AG08395 (cell line): Measurements from ENCODE around the gene TSPAN17.
A peak's percentile ranks its signal among the peaks of the same experiment; 100 is the strongest.

Experiments used
- DNase-seq: peaks from one replicate; pipeline ENCODE4 v3.0.0; 2012; ENCODE audit warnings: mixed read lengths, low spot score

TSPAN17 gene

DNA sequence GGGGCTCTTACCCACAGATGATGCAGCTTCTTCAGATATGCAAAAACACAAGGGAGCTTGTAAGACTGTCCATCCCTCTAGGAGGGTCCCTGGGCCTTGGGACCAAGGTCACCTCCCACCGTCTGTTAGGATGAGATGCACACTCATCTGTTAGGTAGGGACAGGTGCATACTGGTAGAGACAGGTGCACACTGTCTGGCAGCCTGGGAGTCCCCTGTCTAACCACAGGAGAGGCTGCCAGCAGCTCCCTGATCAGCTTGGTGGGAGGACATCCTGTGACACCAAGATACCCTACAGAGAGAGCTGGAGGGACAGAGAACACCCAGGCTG lies 13.2 kb downstream of the TSPAN17 start:
- no peak for DNase-seq

DNA sequence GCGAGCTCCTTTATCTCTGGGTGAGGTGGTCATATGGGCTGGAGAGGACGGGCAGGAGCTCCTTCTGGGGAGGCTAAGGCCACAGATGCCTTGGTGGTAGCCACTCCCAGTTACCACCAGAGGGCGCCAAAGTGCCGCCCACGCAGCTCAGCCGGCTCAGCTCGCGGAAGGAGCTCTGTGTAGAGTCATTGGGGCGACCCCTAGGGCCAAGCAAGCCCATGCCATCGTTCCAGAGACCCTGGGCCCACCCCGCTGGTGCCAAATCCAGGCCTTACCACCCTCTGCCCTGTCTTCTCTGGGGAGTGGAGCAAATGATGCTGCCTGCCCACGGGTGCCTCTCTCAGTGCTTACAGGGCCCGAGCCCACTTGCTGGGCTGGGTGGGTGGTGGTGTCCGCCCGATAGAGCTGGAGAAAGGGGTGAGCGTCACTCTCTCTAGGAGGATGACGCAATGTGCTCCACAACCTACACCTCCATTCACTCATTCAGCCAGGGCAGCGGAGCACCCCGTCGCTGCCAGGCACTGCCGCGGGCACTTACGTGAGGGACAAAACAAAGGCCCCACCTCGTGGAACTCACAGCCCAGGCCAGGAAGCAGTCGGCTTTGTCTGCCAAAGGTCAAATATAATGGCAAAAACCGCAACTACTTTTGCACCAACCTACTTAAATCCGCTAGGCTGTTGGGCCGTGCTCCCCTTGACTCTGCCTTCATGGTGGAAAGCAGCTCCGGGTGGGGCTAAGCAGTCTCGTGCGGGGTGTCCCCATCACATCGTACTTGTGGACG lies 13.8 kb downstream of the TSPAN17 start:
- DNase-seq: peak; percentile 91

DNA sequence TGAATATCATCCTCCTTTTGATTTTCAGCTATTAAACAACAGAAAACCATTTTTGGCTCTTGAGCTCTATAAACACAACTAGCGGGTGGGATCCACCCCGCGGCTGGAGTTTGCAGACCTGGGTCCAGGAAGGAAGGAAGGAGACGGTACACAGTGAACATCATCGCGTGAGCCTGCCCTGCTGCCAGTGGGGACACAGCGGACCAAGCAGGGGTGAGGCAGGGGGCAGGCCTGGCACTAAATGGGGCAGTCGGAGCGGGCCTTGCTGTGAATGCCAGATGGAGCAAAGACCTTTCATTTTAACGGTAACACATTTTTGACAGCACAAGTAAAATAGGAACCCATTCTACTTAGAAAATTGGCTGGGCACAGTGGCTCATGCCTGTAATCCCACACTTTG lies 14.4 kb downstream of the TSPAN17 start:
- no peak for DNase-seq

GRCh38 chr5:176662371-176663333 lies 15.4 kb downstream of the TSPAN17 start:
- no peak for DNase-seq

DNA sequence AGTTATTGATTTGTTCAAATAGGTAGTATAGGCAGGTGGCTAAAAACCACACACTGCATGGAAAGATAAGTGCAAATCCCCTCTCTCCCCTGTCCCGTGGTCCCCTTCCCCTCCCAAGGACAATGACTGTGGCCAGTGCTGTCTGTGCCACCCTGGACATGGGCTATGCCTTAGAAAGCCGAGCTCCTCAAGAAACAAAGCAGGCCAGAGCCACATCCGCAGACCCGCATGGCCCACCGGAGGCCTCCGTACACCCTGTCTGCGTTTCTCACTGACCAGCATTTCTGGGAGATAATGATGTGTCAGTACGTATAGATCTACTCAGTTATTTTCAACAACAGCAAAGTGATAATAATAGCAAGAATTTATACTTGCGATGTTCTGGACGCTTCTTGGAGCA lies 16.3 kb downstream of the TSPAN17 start:
- no peak for DNase-seq

GRCh38 chr5:176664479-176664878 lies 17.2 kb downstream of the TSPAN17 start:
- DNase-seq: no peak

- no peak for DNase-seq
Measured at GRCh38 chr5:176664886-176665285, 17.6 kb downstream of the TSPAN17 start.

GRCh38 chr5:176665517-176665916 lies 18.2 kb downstream of the TSPAN17 start:
- DNase-seq: no peak

GRCh38 chr5:176667637-176668036 lies 20.4 kb downstream of the TSPAN17 start:
- no peak for DNase-seq

GRCh38 chr5:176670449-176670848 lies 23.2 kb downstream of the TSPAN17 start:
- DNase-seq: no peak

- DNase-seq: no peak
Measured at GRCh38 chr5:176671399-176671798, 24.1 kb downstream of the TSPAN17 start.

- no peak for DNase-seq
Measured at GRCh38 chr5:176671890-176672747, 24.8 kb downstream of the TSPAN17 start.

DNA sequence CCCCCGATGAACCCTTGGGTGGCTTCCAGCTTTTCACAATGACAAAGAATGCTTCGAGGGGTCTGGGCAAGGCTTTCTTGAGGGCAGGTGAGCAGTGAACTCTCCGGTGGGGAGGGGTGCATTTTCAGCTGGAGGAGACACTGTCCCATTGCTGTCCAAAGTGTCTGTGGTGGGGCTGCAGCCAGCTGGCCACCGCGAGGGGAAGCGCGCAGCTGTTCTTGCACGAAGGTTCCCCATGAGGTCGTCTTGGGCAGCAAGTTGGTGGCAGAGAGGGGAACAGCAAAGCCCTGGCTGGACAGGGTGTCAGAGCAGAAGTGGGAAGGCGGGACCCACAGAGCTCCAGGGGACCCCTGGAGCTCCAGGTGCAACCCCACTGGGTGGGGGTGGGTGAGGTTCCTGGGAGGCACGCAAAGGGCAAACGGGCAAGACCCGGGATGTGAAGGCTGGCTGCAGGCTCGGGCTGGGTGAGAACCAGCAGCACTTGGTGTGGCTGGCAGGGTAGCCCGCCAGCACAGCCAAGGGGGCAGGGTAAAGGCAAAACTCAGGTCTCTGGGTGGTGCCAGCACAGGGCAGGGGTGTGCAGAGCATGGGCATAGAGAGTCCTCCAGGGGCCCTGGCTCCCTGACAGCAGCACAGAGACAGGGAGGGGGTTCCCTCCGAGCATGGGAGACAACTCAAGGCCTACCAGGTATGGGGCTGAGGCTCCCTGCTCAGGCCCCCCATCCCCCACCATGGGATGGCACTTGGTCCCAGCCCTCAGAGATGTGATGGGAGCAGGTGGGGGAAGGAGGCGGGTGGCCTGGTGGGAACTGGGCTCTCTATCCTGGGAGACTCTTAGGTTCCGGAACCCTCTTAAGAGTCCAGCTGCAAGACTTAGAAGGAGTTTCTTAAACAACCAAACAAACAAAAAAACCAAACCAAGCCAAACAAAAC lies 26.6 kb downstream of the TSPAN17 start:
- no peak for DNase-seq

- DNase-seq: no peak
Measured at GRCh38 chr5:176674799-176675198, 27.5 kb downstream of the TSPAN17 start.

GRCh38 chr5:176675676-176676360 lies 28.5 kb downstream of the TSPAN17 start:
- DNase-seq: peak; percentile 38

- peak; percentile 71 for DNase-seq
Measured at GRCh38 chr5:176676361-176676824, 29.1 kb downstream of the TSPAN17 start.

DNA sequence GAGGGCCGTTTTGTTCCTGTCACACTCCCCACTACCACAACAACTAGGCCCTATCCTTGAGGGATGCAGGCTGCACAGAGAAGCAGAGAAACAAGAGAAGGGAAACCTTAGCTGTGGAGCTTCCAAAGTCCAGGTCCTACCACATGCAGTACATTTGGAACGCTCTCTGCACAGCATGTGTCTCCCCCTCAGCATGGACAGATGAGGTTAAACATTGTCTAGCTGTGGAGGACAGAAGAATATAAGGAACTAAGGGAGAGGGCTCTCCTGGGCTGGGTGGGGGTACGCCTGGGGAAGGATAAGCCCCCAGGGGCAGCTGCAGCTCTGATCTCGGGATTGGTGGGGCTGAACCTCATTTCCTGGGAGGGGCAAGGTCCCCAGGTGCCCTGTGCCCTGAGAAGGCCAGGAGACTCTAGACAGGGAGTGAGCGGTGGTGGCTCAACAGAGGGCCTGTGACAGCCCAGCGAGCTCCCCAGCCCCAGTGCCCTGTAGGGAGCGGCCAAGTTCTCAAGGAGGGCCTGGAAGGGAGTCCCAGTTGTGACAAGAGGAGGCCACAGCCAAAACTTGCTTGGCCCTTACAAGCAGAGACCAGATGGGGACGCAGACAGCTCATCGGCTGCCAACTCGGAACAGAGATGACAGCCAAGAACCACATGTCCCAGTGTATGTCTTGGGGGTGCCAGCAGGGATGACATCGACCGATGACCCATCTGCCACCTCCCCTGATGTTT lies 30.1 kb downstream of the TSPAN17 start:
- DNase-seq: peak; percentile 30

DNA sequence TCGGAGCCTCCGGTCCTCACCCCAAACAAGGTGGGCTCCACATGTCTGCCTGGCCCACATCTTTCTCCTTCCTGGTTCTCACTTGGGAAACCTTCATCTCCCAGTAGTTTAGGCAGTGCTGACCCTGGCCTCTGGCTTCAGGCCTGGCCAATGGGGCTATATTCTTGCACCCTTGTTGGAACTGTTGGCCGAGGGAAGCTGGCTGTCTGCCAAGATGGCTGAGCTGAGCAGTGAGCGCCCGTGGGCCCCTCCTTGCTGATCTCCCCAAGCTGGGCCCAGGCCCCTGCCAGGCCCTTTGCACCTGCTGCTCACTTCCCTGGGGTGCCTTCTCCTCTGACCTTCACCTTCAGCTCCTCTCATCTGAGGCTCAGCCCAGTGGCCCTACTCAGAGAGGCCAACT lies 31.3 kb downstream of the TSPAN17 start:
- no peak for DNase-seq

DNA sequence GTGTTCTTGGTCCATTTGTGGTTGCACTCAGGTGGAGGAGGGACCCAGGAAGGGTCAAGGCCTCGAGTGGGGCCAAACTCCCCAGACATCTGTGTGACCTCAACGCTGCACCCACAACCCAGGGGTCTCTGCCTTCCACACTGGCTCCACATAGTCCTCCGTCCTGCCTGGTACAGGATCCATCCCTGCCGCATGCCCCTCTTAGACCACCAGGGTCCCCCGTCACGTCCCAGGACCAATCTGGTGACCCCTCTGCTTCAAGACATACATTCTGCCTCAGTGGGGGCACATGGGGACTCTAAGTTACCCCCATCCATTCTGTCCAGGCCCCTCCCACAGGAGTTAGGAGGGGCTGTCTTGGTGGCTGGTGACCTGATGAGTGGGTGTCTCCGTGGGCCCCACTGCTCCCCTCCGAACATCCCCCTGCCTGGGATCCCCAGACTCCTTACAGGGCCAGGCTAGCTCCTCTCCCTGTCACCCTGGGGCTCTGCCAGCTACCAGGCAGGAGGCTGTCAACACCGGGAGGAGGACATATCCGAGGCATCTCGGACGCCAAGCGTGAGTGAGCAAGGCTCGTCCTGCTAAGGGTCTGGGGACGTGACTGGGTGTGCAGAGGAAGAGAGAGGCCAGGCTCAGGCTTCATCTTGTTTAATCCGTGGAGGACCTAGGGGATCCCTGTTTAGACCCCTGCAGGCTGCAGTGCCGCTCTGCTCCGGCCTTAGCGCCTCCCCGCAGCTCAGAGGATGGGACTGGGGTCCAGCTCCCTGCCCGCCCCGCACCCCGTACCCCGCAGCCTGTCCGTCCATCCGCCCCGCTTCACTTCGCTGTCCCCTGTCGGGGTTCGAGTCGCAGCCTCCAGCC lies 32.3 kb downstream of the TSPAN17 start:
- no peak for DNase-seq
